DMS114 treated with DMSO at 0.1 percent for 48 hours (cell line): ENCODE data around the gene BEND4.
"Not testable (repeated sequence)": the region's sequence is repeated elsewhere in the genome, so short reads cannot be mapped to it uniquely, and the experiment has no call there.

ENCODE experiments used
- DNase-seq: peaks from one replicate; lab custom pipeline; 2025; ENCODE audit not compliant: unreplicated experiment; lab: John Stamatoyannopoulos, UW

Gene BEND4

GRCh38 chr4:42152507-42153504, at the start of gene BEND4:
BEND4 (minus strand) TSS chr4:42152655; CDS start chr4:42152143, 512 bp downstream.
- peak; percentile 10 for DNase-seq

DNA sequence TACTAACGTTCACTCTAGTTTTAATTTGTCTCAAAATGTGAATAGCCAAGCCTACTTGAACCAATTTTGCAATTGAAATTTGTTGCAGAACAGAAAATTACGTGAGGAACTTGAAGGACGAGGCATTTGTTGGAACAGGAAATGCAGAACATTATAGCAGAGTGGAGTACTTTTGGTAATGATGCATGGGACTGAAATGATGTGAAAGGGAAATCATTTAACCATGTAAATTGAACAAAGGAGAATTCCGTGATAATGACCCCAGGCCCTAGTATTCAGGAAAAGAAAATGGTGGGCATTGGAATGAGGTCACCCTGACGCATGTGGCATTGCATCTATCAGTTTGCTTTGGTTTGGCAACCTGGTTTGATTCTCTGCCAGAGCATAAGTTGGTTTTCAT, 44.9 kb upstream of the BEND4 start:
- DNase-seq = no peak

- no peak for DNase-seq
These were observed 20.5 kb upstream of the BEND4 start for GRCh38 chr4:42172921-42173320.

DNA sequence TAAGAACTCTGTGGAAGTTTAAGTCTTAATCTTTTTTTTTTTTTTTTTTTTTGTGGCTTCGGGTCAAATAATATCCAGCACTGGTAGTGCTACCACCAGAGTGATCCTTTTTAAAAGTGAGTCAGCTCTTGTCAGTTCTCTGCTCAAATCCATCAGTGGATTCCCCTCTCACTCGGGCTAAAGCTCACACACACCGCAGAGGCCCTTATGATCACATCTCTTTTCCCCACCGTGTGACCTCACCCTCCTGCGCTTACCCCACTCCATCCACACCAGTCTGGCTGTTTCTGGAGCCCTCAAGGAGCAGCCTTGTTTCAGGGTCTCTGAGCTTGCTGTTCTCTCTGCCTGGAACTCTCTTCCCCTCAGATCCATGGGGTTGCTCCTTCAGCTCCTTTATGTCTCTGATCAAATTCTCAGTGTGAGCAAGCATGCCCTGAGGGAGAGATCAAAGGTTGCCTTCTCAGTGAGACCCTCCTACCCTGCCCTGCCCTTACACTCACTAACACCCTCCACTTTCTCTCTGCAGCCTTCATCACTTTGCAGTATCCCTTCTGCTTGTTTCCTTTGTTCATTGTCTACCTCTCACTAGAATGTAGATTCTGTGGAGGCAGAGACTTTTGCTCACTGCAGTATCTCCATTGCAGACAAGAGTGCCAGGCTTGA, 19.8 kb upstream of the BEND4 start:
- no peak for DNase-seq

GRCh38 chr4:42167709-42168108, 15.3 kb upstream of the BEND4 start:
- no peak for DNase-seq

DNA sequence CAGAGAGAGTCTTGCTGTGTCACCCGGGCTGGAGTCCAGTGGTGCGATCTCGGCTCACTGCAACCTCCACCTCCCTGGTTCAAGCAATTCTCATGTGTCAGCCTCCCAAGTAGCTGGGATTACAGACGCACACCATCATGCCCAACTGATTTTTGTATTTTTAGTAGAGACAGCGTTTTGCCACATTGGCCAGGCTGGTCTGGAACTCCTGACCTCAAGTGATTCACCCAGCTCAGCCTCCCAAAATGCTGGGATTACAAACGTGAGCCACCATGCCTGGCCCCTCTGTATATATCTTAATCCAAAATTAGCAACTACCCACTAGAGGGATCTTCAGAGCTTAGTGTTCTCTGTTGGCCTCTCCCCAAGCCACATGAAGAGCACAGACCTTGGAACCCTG, 13.7 kb upstream of the BEND4 start:
- DNase-seq = not testable (repeated sequence)

GRCh38 chr4:42159271-42160001, 7.0 kb upstream of the BEND4 start:
- no peak for DNase-seq

DNA sequence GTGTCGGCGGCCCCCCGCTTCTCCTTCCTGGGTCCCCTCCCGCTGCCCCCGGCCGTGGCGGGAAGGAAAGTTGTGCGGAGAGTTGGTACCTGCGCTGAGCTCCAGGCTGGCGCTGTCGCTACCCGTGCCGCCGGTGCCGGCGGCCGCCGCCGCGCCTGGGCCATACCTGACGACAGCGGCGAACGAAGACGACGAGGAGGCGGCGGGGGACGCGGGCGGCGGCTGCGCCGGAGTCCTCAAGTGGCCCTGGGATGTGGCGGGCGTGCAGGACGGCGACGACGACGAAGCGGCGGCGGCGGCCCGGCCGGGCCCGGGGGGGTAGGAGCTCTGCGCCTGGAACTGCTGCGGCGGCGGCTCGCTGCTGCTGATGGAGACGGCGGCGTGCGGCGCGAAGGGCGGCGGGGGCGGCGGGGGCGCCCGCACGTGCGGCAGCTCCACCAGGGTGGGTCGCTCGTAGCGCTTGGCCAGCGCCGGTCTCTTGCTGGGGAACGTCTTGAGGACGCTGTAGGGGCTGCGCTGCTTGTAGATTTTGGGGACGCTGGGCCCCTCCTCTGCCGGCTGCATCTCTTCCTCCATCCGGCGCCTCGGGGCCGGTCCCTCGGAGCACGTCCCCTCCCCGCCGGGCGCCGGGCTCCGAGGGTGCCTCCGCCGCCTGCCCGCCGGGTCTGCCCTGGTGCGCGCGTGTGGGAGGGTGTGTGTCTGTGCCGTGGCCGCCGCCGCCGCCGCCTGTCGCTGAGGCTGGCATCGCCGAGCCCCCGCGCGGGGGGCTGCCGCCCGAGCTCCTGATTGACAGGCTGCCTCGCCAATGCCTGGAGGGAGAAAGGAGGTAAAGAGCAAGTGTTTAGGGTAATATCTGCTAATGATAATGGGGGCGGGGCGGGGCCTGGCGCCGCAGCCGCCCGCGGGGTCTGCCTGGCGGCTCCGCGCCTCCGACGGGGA, 618 bp downstream of the BEND4 start:
- DNase-seq = peak; percentile 10

DNA sequence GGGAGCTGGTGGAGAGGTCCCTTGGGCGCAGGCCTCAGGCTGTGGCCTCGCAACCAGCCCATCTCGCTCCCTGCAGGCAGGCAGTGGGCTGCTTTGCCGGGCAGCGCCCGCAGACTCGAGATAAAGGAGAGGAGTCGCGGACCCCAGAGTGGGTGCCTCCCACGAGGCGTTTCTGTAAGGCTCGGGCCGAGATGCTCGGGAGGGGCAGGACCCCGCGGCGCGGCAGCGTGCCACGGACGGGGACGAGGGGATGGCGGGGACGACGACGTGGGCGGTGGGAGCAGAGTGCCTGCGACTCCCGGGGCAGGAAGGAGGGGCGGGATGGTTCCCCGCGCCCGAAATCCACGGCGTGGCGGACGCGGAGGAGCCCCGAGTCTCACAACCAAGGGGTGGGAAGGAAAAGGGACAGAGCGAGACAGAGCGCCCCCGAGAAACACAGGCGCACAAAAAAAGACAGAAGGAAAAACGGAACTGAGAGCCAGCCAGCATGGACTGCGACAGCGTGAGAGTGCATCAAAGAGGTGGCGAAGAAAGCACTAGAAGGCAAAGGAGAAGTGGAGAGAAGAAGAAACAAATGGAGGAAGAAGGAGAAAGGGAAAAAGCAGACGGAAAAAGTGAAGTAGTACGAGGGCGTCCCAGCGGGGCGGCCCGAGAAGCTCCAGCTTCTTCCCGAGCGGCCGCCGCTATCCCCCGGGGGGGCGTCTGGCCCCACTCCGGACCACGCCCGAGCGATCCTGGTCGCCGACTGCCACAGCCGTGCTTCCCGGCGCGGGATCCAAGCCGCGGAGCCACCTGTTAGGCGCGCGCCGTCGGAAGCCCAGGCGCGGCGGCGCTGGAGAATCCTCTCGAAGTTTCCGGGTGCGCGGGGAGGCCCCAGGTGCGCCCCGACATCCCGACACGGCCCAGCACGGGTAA, 1.5 kb downstream of the BEND4 start:
- DNase-seq = no peak

DNA sequence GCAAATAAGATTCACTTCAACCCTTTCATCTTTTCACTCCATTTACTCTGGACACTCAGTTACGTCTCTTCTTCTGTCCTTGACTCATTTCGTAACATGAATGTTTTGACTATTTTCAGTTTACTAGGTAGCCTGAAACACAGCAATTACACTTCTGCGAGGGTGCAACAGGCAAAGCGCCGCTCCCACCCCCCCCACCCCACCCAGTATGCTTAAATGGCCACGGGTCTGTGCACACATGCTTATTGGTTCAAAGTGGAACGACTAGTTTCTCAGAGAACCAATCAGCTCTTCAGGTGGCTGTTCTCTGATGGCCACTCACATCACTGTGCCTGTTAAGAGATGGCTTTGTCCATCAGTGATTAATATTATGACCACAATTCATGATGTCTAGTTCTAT, 3.5 kb downstream of the BEND4 start:
- DNase-seq = no peak

GRCh38 chr4:42148425-42148824, 4.0 kb downstream of the BEND4 start:
- no peak for DNase-seq

- no peak for DNase-seq
These were observed 8.4 kb downstream of the BEND4 start for GRCh38 chr4:42144028-42144427.

DNA sequence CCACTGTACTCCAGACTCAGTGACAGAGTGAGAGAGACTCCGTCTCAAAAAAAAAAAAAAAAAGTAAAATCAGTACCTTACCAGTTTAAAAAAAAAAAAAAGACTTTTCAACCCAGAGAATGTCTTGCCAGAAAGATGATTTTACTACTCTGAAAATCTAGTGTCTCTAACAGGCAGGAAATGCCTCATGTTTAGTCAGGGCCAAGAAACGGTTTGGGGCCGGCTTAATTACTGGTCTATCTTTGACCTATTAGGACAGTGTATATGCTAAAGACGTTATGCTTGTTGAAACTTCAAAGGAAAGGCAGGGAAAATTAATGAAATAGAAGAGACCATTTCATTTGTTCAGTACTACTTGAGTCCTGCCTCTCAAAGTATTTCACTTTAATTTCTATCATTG, 9.9 kb downstream of the BEND4 start:
- DNase-seq = no peak

DNA sequence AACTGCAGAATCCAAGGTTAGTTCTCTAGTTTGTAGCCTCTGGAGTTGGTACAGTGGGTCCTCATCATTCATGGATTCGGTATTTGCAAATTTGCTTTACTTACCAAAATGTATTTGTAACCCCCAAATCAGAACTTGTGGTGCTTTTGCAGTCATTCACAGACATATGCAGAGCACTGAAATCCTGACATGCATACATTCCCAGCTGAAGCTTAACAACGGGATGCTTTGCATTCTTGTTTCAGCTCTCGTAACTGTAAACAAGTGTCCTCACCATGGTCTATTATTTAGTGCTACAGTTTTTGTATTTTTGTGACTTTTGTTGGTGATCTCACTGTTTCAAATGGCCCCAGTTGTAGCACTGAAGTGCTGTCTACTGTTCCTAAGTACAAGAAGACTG, 16.1 kb downstream of the BEND4 start:
- no peak for DNase-seq

DNA sequence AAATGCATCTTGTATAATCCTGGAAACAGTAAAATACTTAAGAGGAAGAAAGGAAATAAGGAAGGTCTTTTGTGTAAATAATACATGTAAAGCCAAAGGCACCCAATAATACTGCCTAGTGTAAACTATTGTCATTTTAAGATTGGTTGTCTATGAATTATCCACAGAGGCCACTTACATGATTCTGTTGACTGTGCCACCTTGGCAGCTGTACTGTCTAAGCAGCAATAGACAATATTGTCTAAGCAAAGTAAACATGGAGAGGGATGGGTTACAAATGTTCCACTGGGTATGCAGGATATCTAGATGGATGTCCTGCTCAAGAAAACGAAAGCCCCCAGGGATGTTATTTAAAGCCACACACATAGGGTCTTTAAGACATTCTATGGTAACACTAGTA, 19.4 kb downstream of the BEND4 start:
- no peak for DNase-seq

- DNase-seq = no peak
These were observed 20.4 kb downstream of the BEND4 start for GRCh38 chr4:42132099-42132498.

- no peak for DNase-seq
These were observed 29.3 kb downstream of the BEND4 start for GRCh38 chr4:42123071-42123644.

GRCh38 chr4:42122237-42122636, 30.2 kb downstream of the BEND4 start:
- no peak for DNase-seq

GRCh38 chr4:42119886-42120285, 32.6 kb downstream of the BEND4 start:
- no peak for DNase-seq
